Activated T-cell treated with anti-CD3 and anti-CD28 coated beads, Interleukin-2, amount 50 U/mL, for 24 hours (primary cell): Measurements from ENCODE around the gene TALDO1.

ENCODE experiments used
- DNase-seq: peaks from one replicate; pipeline ENCODE4 v3.0.0-alpha.2; 2020
- H3K27ac Mint-ChIP-seq: 2 replicates; pipeline ENCODE4 v1.8.0; 2020; ENCODE audit warnings: mild to moderate bottlenecking, mixed read lengths
- H3K27me3 Mint-ChIP-seq: 2 replicates; pipeline ENCODE4 v1.8.0; 2020; ENCODE audit warnings: mixed read lengths
- H3K36me3 Mint-ChIP-seq: 2 replicates; pipeline ENCODE4 v1.8.0; 2020; ENCODE audit warnings: low read depth, mixed read lengths
- H3K4me1 Mint-ChIP-seq: 2 replicates; pipeline ENCODE4 v1.8.0; 2020; ENCODE audit warnings: low read depth, mixed read lengths
- H3K4me3 Mint-ChIP-seq: 2 replicates; pipeline ENCODE4 v1.8.0; 2020; ENCODE audit warnings: mild to moderate bottlenecking, moderate library complexity, mixed read lengths
- H3K9me3 Mint-ChIP-seq: 2 replicates; pipeline ENCODE4 v1.8.0; 2020; ENCODE audit warnings: mixed read lengths

The TALDO1 gene

DNA sequence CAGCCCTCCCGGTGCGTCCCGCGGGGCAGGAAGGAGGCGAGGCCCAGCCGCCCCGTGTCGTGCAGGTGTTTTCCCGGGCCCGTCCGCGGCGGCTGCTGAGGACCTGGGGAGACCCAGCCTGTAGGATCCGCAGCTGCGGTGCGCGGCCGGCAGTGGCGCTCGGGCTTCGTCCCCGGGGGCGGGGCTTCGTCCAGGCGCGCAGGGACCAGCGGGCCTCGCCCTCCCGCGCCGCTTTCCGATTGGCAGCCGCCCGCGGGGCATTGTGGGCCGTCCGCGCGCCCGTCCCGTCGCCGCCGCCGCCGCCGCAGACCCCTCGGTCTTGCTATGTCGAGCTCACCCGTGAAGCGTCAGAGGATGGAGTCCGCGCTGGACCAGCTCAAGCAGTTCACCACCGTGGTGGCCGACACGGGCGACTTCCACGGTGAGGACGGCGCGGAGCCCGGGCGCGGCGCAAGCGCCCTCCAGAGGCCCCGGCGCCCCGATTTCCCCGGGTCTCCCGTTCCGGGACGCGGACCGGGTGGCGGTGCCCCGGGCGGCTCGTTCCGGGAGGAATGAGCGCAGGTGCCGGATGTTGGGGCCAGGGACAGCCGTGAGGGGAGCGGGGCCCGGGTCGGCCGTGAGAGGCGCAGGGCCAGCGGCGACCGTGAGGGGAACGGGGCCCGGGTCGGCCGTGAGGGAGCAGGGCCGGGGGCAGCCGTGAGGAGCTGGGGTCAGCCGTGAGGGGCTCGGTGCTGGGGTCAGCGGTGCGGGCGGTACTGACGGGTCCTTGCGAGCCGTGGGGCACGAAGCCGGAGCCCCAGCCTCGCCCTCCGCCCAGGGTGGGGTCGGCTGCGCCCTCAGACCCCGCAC is at the start of gene TALDO1:
TALDO1 (plus strand) TSS at position 307 of the 849 bp plus-strand sequence; CDS start at position 325, 18 bp downstream.
- peak within 1 kb of the TSS; percentile 91 for H3K27ac Mint-ChIP-seq
- peak within 1 kb of the TSS; percentile 90 for H3K4me3 Mint-ChIP-seq
- no peaks in the 10 kb centered on the region for H3K27me3 Mint-ChIP-seq
- peak; percentile 91 for DNase-seq
- H3K36me3 Mint-ChIP-seq: peaks cover 27% of the 10 kb centered on the region
- no peaks in the 10 kb centered on the region for H3K9me3 Mint-ChIP-seq
- peaks cover 25% of the 10 kb centered on the region for H3K4me1 Mint-ChIP-seq

DNA sequence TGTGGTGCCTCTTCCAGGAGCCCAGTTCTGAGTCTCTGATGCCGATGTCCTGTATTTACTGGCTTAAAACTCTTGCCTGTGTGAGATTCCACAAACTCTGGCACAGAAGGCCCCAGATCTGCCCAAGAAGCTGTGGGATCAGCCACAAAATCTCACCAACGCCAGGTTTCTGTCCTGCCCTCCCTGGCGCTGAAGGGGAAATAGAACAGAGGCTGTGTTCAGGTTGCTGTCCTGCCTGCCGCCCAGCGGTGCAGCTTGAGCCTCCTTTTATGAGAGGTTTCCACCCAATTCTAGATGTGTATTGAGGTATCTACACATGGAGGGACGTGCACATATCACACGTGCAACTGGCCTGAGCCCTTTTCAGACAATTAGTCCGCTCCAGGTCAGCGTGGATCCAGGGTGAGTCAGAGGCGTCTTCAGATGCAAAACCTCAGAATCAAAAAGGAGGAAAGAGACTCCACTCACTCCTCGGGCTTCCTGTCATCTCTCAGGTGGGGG is 49.4 kb upstream of the TALDO1 start:
- no peaks in the 10 kb centered on the region for H3K9me3 Mint-ChIP-seq
- H3K36me3 Mint-ChIP-seq: peaks cover 32% of the 10 kb centered on the region
- H3K4me1 Mint-ChIP-seq: peaks cover 34% of the 10 kb centered on the region
- no peak for DNase-seq
- peak overlapping the region; percentile 59 for H3K27ac Mint-ChIP-seq
- peak overlapping the region; percentile 1 for H3K4me3 Mint-ChIP-seq
- no peaks in the 10 kb centered on the region for H3K27me3 Mint-ChIP-seq

DNA sequence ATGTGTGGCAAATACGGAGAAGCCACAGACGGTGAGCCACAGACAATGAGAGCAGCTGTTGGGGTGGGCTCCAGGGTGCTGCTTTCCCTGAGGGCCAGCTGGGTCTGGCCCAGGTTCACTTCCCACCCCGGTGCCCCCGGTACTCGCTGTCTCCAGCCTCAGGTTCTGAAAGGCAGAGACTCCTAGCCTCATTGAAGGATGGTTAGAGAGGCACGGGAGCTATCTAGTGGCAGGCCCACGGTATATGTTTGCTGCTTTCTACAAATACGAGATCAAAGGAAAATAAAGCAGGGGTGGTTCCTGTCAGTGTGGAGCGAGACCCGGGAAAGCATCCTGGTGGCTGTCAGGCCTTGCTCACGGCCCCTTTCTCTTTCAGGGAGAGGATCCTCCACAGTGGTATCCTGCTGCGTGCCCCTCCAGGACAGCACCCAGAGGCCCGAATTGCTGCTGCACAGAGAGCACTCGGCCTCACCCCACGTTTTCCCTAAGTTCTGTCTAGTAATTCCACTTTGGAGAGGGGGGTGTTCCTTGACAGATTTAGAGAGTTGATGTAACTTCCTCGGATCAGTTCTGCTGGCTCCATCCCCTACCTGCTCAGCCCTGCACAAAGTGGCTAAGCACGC is 48.7 kb upstream of the TALDO1 start:
- Mint-ChIP-seq H3K27ac (peak overlapping the region; percentile 59), H3K4me3 (no peak overlapping the region), H3K9me3 (no peaks in the 10 kb centered on the region), H3K36me3 (peaks cover 27% of the 10 kb centered on the region), H3K4me1 (peaks cover 27% of the 10 kb centered on the region), H3K27me3 (no peaks in the 10 kb centered on the region)
- no peak for DNase-seq

DNA sequence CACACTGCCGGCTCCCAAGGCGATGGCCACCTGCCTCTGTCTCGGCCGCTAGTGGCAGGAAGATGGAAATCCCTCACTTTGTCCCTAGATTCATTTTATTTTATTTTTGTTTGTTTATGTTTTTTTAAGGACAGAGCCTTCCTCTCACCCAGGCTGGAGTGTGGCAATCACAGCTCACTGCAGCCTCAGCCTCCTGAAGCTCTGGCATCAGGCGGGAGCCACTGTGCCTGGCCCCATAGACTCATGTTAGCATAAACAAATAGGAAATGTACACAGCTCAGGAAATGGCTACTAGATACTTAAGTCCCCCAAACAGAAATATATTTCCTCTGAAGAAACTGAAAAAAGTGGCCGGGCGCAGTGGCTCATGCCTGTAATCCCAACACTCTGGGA is 48.2 kb upstream of the TALDO1 start:
- no peak for DNase-seq
- H3K4me3 Mint-ChIP-seq: no peak overlapping the region
- H3K9me3 Mint-ChIP-seq: no peaks in the 10 kb centered on the region
- peaks cover 26% of the 10 kb centered on the region for H3K36me3 Mint-ChIP-seq
- H3K27ac Mint-ChIP-seq: no peak overlapping the region
- H3K27me3 Mint-ChIP-seq: no peaks in the 10 kb centered on the region
- peaks cover 24% of the 10 kb centered on the region for H3K4me1 Mint-ChIP-seq

DNA sequence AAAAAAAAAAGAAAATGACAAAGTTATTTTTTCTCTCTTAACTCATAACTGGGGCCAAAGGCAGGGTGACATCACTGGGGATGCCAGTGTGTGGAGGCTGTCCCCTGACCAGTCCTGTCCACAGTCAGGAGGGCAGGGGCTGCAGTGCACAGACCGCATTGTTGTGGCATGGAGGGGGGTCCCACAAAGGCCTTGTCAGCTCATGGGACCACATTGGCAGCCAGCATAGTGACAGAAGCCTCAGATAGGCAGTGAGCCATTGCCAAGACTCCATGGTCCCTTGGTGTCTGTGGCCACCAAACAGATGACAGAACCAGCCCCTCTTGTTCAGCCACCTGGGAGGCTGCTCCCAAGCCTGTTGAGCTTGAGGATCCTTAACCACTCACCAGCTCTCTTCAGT is 47.5 kb upstream of the TALDO1 start:
- peaks cover 24% of the 10 kb centered on the region for H3K4me1 Mint-ChIP-seq
- H3K36me3 Mint-ChIP-seq: peaks cover 26% of the 10 kb centered on the region
- no peak for DNase-seq
- no peaks in the 10 kb centered on the region for H3K9me3 Mint-ChIP-seq
- no peaks in the 10 kb centered on the region for H3K27me3 Mint-ChIP-seq
- no peak overlapping the region for H3K4me3 Mint-ChIP-seq
- H3K27ac Mint-ChIP-seq: no peak overlapping the region

DNA sequence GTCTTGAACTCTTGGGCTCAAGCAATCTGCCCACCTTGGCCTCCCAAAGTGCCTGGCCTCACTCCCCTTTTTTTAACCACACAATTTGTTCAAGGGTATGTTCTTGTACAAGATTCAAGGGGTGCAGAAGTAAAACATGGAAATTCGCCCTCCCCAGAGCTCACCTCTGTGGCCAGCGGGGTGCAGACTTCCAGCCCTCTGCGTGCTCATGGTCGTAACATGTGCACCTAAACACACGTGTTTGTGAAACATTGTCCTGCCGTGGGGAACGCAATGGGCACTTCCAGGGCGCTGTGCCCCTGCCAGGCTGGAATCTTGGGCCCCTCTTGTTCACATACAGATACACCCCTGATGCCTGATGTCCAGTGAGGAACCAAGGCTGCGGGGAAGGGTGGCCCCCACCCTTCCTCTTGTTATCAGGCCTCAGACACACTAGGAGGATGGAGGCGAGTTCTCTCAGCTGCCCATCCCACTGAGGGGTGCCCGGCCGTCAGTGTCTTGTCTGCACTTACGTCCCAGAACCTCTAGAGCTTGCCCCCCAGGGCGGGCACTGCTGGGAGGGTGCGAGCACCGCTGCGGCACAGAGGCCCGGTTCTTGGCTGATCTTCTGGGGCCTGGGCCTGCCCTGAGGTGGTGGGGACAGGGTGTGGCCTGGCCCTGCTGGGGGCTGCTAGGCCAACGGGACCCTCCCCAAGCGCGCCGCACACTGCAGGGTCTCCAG is 45.4 kb upstream of the TALDO1 start:
- no peak for DNase-seq
- Mint-ChIP-seq H3K36me3 (peaks cover 22% of the 10 kb centered on the region), H3K4me3 (no peak overlapping the region), H3K27me3 (peaks cover 3% of the 10 kb centered on the region), H3K27ac (no peak overlapping the region), H3K4me1 (peaks cover 20% of the 10 kb centered on the region), H3K9me3 (no peaks in the 10 kb centered on the region)

DNA sequence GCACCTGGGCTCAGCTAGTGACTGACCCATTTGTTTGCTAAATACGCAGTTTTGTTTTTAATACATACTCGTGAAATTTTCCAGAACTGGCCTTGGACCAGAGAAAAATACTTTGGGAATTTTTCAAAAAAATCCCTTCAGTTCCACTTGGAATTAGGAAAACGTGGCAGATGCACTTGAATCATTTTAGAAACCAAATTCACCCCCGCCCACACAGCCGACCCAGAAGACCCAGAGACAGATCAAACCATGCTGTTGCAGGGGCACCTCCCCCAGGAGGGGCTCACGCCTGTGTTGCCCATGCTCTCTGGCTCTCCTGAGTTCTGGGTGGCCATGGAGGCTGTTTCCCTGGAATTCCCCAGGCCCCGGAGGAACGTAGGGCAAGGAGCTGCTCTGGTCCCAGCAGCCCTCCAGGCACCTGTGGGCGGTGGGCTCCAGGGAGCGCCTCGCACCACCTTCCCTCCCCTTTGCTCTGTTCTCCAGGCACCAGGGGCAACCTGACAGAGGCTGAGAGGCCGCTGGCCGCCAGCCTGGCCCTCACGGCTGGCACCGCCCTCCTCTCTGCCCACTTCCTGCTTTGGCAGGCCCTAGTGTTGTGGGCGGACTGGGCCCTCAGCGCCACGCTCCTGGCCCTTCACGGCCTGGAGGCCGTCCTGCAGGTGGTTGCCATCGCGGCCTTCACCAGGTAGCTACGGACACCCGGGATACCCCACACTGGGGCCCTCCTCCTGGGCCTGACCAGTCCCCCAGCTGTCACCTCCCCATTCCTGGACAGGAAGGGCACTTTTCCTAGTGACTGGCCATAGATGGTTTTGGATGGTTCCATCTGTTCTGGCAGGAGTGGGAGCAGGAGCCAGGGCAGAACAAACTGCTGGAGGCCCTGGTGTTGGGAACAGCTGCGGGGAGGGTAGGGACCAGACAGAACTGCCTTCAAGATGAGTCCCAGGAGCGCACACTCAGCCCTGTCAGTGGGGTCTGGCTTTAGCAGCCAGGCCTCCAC is 44.5 kb upstream of the TALDO1 start:
- no peak for DNase-seq
- peaks cover 12% of the 10 kb centered on the region for H3K27me3 Mint-ChIP-seq
- no peaks in the 10 kb centered on the region for H3K9me3 Mint-ChIP-seq
- H3K4me1 Mint-ChIP-seq: peaks cover 12% of the 10 kb centered on the region
- peaks cover 22% of the 10 kb centered on the region for H3K36me3 Mint-ChIP-seq
- no peak overlapping the region for H3K27ac Mint-ChIP-seq
- no peak overlapping the region for H3K4me3 Mint-ChIP-seq

DNA sequence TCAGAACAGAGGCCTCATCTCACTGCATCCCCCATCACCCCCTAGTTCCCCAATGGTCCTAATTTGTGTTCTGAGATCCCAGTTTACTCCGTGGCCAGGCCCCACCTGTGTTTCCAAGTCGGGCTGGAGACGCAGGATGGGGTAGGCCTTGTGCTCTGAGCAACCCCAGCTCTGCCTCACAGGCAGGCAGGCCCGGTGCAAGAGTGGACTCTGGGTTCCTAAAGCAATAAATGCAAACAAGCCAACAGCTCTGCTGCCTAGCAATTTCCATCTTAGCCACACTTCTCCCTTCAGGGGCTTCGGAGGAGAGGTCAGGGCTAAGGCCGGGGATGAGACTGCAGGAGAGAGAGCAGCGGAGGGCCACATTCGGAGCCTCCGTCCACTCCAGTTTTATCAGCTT is 43.8 kb upstream of the TALDO1 start:
- H3K9me3 Mint-ChIP-seq: no peaks in the 10 kb centered on the region
- H3K36me3 Mint-ChIP-seq: peaks cover 22% of the 10 kb centered on the region
- DNase-seq: no peak
- peaks cover 4% of the 10 kb centered on the region for H3K4me1 Mint-ChIP-seq
- H3K27ac Mint-ChIP-seq: no peak overlapping the region
- H3K27me3 Mint-ChIP-seq: peaks cover 17% of the 10 kb centered on the region
- H3K4me3 Mint-ChIP-seq: no peak overlapping the region

DNA sequence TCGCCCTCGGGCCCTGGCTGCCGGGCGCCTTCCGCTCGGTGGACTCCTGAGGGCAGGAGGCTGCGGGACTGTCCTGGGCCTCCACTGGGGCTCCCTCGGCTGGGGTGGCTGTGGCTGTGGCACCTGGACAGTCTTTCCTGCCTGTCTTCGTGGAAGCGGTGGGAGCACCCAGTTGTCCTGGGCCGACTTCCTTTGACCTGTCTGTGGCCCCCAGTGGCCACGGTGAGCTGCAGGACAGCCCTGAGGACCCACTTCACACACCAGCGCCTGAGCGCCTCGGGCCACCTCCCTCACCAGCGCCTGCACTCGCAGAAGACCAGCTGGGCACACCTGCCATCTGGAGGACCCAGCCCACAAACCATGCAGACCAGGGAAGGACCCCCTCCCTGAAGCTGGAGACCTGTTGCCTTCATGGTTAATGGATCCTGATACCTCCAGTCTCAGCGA is 43.0 kb upstream of the TALDO1 start:
- Mint-ChIP-seq H3K4me3 (no peak overlapping the region), H3K27ac (no peak overlapping the region), H3K27me3 (peaks cover 17% of the 10 kb centered on the region), H3K4me1 (peaks cover 4% of the 10 kb centered on the region), H3K9me3 (no peaks in the 10 kb centered on the region), H3K36me3 (peaks cover 20% of the 10 kb centered on the region)
- no peak for DNase-seq

DNA sequence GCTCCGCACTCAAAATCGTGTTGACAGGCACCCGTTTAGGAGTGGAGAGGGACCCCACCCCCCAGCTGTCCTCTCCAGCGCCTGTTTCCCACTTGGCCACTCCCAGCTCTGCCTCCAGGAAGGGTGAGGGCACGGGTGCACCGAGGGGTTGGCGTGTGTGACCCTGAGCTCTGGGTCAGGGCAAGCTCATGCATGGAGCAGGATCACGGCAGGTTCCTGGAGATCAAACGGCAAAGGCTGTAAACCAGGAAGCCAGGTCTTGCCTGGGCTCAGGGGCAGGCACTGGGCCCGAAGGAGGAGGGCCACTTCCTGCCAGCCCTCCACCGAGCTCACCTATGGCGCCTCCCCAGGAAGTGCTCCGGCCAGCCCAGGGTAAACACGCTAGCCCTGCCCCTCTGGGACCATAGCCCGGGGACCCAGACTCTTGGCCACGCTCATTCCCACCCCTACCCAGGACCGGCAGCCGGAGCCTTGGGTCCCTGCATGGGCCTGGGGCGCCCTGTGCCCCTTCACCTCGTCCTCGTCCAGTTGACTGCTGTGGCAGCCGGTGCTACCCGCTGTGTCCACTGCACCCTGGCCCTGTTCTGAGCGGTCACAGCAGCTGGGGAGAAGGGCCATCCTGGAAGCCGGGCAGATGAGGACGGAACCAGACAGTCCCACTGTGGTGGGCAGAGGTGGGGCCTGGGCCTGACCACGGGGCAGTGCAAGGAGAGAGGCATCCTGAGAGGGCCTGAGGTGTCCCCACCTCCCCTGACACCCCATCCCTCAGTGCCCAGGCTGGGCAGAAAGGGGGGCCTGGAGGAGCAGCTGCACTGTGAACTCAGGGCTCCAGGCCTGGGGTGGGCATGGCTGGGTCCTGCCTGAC is 42.3 kb upstream of the TALDO1 start:
- Mint-ChIP-seq H3K4me1 (peaks cover 4% of the 10 kb centered on the region), H3K4me3 (no peak overlapping the region), H3K27ac (no peak overlapping the region), H3K27me3 (peaks cover 17% of the 10 kb centered on the region), H3K36me3 (peaks cover 16% of the 10 kb centered on the region), H3K9me3 (no peaks in the 10 kb centered on the region)
- no peak for DNase-seq

DNA sequence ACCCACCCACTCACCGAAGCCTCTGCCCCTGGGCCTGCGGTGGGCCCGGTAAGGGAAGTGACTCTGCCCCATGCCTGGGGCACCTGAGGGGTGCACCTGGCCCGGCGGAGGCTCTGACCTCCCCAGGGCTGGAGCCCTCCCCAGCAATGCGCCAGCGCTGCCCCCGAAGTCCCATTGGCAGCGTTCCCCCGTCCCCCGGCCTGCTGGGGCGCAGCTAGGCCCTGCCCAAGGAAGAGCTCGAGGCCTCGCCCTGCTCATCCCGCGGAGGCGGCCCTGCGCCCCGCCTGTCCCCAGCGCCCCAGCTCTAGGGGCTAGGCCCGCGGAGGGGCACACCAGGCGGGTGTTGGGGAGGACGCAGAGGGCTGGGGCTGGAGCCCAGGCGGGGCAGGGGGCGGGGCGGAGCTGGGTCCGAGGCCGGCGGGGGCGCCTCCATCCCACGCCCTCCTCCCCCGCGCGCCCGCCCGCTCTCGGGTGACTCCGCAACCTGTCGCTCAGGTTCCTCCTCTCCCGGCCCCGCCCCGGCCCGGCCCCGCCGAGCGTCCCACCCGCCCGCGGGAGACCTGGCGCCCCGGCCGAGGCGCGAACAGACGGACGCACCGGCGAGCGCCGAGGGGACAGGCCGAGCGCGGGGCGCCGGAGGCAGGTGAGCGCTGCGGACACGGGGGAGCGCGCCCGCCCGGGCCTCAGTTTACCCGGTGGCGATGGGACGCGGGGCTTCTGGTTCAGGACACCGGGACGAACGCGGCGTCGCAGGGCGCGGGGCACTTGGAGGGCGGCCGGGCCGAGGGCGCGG is 41.4 kb upstream of the TALDO1 start, which contains the start of gene EPS8L2:
EPS8L2 (plus strand) TSS at position 586 of the 793 bp plus-strand sequence. CDS start 3,177 bp downstream, outside the sequence.
- Mint-ChIP-seq H3K27me3 (peaks cover 22% of the 10 kb centered on the region), H3K36me3 (peaks cover 10% of the 10 kb centered on the region), H3K27ac (no peak within 1 kb of the TSS), H3K4me3 (no peak within 1 kb of the TSS), H3K9me3 (no peaks in the 10 kb centered on the region), H3K4me1 (peaks cover 4% of the 10 kb centered on the region)
- no peak for DNase-seq

DNA sequence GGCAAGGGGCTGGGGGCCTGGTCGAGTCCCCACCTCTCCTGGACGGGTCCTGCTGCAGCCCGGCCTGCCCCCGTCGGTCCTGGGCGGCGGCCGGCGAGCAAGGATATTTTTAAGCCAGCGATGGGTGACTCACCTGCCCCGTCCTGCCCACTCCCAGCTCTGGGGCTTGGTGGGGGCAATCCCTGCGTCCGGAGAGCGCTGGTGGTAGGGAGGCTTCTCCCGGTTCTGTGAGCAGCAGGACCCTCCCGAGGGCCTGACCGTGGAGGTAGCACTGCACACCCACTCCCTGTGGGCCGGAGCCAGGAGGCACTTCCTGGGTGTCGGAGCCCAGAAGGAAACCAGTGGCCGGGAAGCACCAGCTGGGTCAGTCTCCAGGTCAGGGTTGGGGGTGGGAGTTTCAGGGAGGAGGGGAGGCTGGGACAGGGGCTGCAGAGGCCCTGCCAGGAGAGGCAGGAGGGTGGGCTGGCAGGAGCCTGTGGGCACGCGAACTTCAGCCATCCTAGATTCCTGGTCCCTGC is 40.8 kb upstream of the TALDO1 start:
- H3K4me3 Mint-ChIP-seq: no peak overlapping the region

More for the DNA sequence above, 40.8 kb upstream of the TALDO1 start:
- peaks cover 6% of the 10 kb centered on the region for H3K36me3 Mint-ChIP-seq
- DNase-seq: no peak
- peaks cover 28% of the 10 kb centered on the region for H3K27me3 Mint-ChIP-seq
- H3K9me3 Mint-ChIP-seq: no peaks in the 10 kb centered on the region
- no peak overlapping the region for H3K27ac Mint-ChIP-seq
- peaks cover 4% of the 10 kb centered on the region for H3K4me1 Mint-ChIP-seq
